ENCODE results near the gene S100A1.

- TF ChIP-seq ZNF274 (IDR thresholded peaks at IDR 0.05; ENCODE audit: low read depth, low read length) (no peak), YY1 (IDR thresholded peaks at IDR 0.05; ENCODE audit: insufficient read depth, insufficient read length) (no peak)
Observed at GRCh38 chr1:153680120-153680403, 51.8 kb downstream of the S100A1 start.
